GM23338 (cell line): ENCODE data around the gene DMTF1. TPM values are rescaled to one million over a fixed set of nuclear protein-coding genes. Genes with fewer than 3 reads are reported as not detected.

ENCODE experiments used
- ATAC-seq: fragments of 200-7000 bp; cut with Tn5 transposase; 3 replicates; pipeline ENCODE4 v1.9.1; 2020
- DNase-seq: peaks from one replicate; pipeline ENCODE4 v3.0.0-alpha.2; 2015; ENCODE audit warnings: low spot score
- H2AFZ ChIP-seq: fragments of 200-600 bp; sonication (generic); 2 replicates; pipeline ENCODE4 v1.8.0; 2016; ENCODE audit warnings: antibody characterized with exemption, mild to moderate bottlenecking, moderate library complexity
- H3F3A ChIP-seq: fragments of 200-600 bp; sonication (generic); replicated peaks from 2 replicates; pipeline ENCODE4 v1.8.0; 2017; ENCODE audit warnings: antibody characterized with exemption, mixed run types, low read depth
- H3K27ac ChIP-seq: fragments of 200-600 bp; sonication (generic); 2 replicates; pipeline ENCODE4 v1.6.1; 2016; ENCODE audit warnings: low read depth
- H3K27me3 ChIP-seq: fragments of 200-600 bp; sonication (generic); 2 replicates; pipeline ENCODE4 v1.8.0; 2016; ENCODE audit warnings: mild to moderate bottlenecking, mixed run types, moderate library complexity; ENCODE audit not compliant: insufficient read depth
- H3K36me3 ChIP-seq: fragments of 200-600 bp; sonication (generic); 2 replicates; pipeline ENCODE4 v1.8.0; 2016; ENCODE audit warnings: mild to moderate bottlenecking; ENCODE audit not compliant: insufficient read depth
- H3K4me1 ChIP-seq: fragments of 200-600 bp; sonication (generic); 2 replicates; pipeline ENCODE4 v1.8.0; 2016; ENCODE audit warnings: mild to moderate bottlenecking, moderate library complexity; ENCODE audit not compliant: insufficient read depth
- H3K4me2 ChIP-seq: fragments of 200-600 bp; sonication (generic); 2 replicates; pipeline ENCODE4 v1.7.1; 2017; ENCODE audit warnings: mixed run types
- H3K4me3 ChIP-seq: fragments of 200-600 bp; sonication (generic); 2 replicates; pipeline ENCODE4 v1.6.1; 2016; ENCODE audit warnings: mixed run types
- H3K79me2 ChIP-seq: fragments of 200-600 bp; sonication (generic); replicated peaks from 2 replicates; pipeline ENCODE4 v1.8.0; 2017; ENCODE audit warnings: mild to moderate bottlenecking; ENCODE audit not compliant: insufficient read depth
- H3K9me2 ChIP-seq: fragments of 200-600 bp; sonication (generic); 2 replicates; pipeline ENCODE4 v1.8.0; 2017; ENCODE audit not compliant: insufficient read depth
- H4K20me1 ChIP-seq: fragments of 200-600 bp; sonication (generic); replicated peaks from 2 replicates; pipeline ENCODE4 v1.8.0; 2017; ENCODE audit warnings: mild to moderate bottlenecking; ENCODE audit not compliant: insufficient read depth
- H3K27ac Mint-ChIP-seq: 2 replicates; pipeline ENCODE4 v1.8.0; 2020; ENCODE audit warnings: inconsistent platforms, mild to moderate bottlenecking, moderate library complexity, mixed read lengths
- H3K27me3 Mint-ChIP-seq: 3 replicates; pipeline ENCODE4 v1.8.0; 2022; ENCODE audit warnings: low read depth, mild to moderate bottlenecking, moderate library complexity, mixed read lengths, inconsistent platforms; ENCODE audit not compliant: insufficient read depth, poor library complexity
- H3K36me3 Mint-ChIP-seq: 3 replicates; pipeline ENCODE4 v1.8.0; 2021; ENCODE audit warnings: low read depth, mild to moderate bottlenecking, inconsistent platforms, moderate library complexity, mixed read lengths
- H3K4me1 Mint-ChIP-seq: 3 replicates; pipeline ENCODE4 v1.8.0; 2020; ENCODE audit warnings: mild to moderate bottlenecking, inconsistent platforms, mixed read lengths
- H3K4me3 Mint-ChIP-seq: 3 replicates; pipeline ENCODE4 v1.8.0; 2021; ENCODE audit warnings: moderate library complexity, mild to moderate bottlenecking, inconsistent platforms, mixed read lengths
- H3K9me3 Mint-ChIP-seq: 3 replicates; pipeline ENCODE4 v1.8.0; 2020; ENCODE audit warnings: moderate library complexity, mild to moderate bottlenecking, inconsistent platforms, mixed read lengths
- CREB1 ChIP-seq: fragments of 250-450 bp; sonication (Bioruptor Pico); IDR thresholded peaks from 2 replicates; pipeline ENCODE4 v1.5.0; 2020; ENCODE audit warnings: low read depth, mild to moderate bottlenecking, moderate library complexity
- CTCF ChIP-seq, 2 experiments: fragments of 200-600 bp in 1 of 2; sonication (generic) in 1 of 2; conservative IDR thresholded peaks; 2 replicates each; pipeline versions ENCODE4 v1.5.1 to v1.6.1; 2016 to 2017; ENCODE audit warnings: antibody characterized with exemption in 2 of 2, low read depth in 2 of 2, mild to moderate bottlenecking in 2 of 2, moderate library complexity in 1 of 2
- EZH2 ChIP-seq: fragments of 200-600 bp; sonication (generic); IDR thresholded peaks from one replicate; pipeline ENCODE4 v1.8.0; 2017; ENCODE audit warnings: antibody characterized with exemption, mild to moderate bottlenecking, low read depth; ENCODE audit not compliant: unreplicated experiment
- EZH2phosphoT487 ChIP-seq: fragments of 200-600 bp; sonication (generic); IDR thresholded peaks from one replicate; pipeline ENCODE4 v1.8.1; 2018; ENCODE audit warnings: antibody characterized with exemption; ENCODE audit not compliant: unreplicated experiment
- JUNB ChIP-seq: IDR thresholded peaks from one replicate; pipeline ENCODE4 v1.6.1; 2016; ENCODE audit warnings: antibody characterized with exemption; ENCODE audit not compliant: unreplicated experiment
- NANOG ChIP-seq: IDR thresholded peaks from 2 replicates; pipeline ENCODE4 v1.6.1; 2016; ENCODE audit warnings: antibody characterized with exemption, borderline replicate concordance
- POLR2AphosphoS5 ChIP-seq: IDR thresholded peaks from 2 replicates; pipeline ENCODE4 v1.6.1; 2016; ENCODE audit warnings: antibody characterized with exemption, low read depth
- REST ChIP-seq: IDR thresholded peaks from one replicate; pipeline ENCODE4 v1.6.1; 2018; ENCODE audit warnings: antibody characterized with exemption; ENCODE audit not compliant: unreplicated experiment
- STAT1 ChIP-seq: IDR thresholded peaks from one replicate; pipeline ENCODE4 v1.6.1; 2016; ENCODE audit warnings: antibody characterized with exemption; ENCODE audit not compliant: unreplicated experiment
- ZNF114 ChIP-seq: fragments of 250-450 bp; sonication (Bioruptor Pico); IDR thresholded peaks from 2 replicates; pipeline ENCODE4 v1.5.0; 2020; ENCODE audit warnings: mild to moderate bottlenecking, moderate library complexity
- ZNF331 ChIP-seq: fragments of 250-450 bp; sonication (Bioruptor Pico); IDR thresholded peaks from 2 replicates; pipeline ENCODE4 v1.5.0; 2020; ENCODE audit warnings: low read depth, mild to moderate bottlenecking, moderate library complexity
- ZNF462 ChIP-seq: fragments of 250-450 bp; sonication (Bioruptor Pico); IDR thresholded peaks from 2 replicates; pipeline ENCODE4 v1.5.0; 2020; ENCODE audit warnings: mild to moderate bottlenecking, moderate library complexity
- polyA plus RNA-seq: library from polyadenylated mRNA; unstranded; fragments of >200 nt; fragmentation: Nextera tagmentation; extraction: Ambion mirVana; gene quantifications from 2 replicates; pipeline ENCODE4 v1.2.1, GENCODE V29; 2016
- total RNA-seq: library from RNA; depleted of rRNA; stranded (reverse); fragments of >200 nt; shearing (Covaris generic); gene quantifications from 2 replicates; pipeline ENCODE4 v1.2.3, GENCODE V29; 2014
- TF ChIP-seq, protein P1 (sequence below): IDR thresholded peaks from 2 replicates; pipeline ENCODE4 v1.6.1; 2016; ENCODE audit warnings: antibody characterized with exemption

DMTF1 gene
- total and polyA plus RNA-seq, 2 experiments from 2014 or later: 60.4 to 114 TPM

GRCh38 chr7:87151729-87152111 lies 533 bp upstream of the DMTF1 start:
- Mint-ChIP-seq H3K9me3 (0 out of 3 replicates have a peak, but pooled peaks cover 3% of the 10 kb centered on the region), H3K36me3 (peaks cover 21% of the 10 kb centered on the region), H3K27me3 (peaks cover 11% of the 10 kb centered on the region), H3K27ac (peak overlapping the region; percentile 100), H3K4me3 (peak overlapping the region; percentile 94), H3K4me1 (peaks cover 24% of the 10 kb centered on the region)
- H4K20me1 ChIP-seq: peaks cover 24% of the 10 kb centered on the region
- peaks cover 43% of the 10 kb centered on the region for H3K79me2 ChIP-seq
- peak overlapping the region; percentile 99 for H3K27ac ChIP-seq
- no peaks in the 10 kb centered on the region for H3K9me2 ChIP-seq
- H2AFZ ChIP-seq: peak overlapping the region; percentile 70; the same call in 1 of the 2 replicates
- ATAC-seq (peak; percentile 36), DNase-seq (no peak)
- no peaks in the 10 kb centered on the region for H3F3A ChIP-seq
- H3K27me3 ChIP-seq: no peaks in the 10 kb centered on the region
- H3K36me3 ChIP-seq: no peaks in the 10 kb centered on the region
- 0 out of 2 replicates have a peak, but pooled peaks cover 8% of the 10 kb centered on the region for H3K4me1 ChIP-seq
- TF ChIP-seq NANOG (no peak), ZNF331 (CRISPR knock-in tag) (no peak), POLR2AphosphoS5 (no peak), EZH2 (no peak), STAT1 (no peak), CREB1 (no peak), ZNF114 (no peak), JUNB (no peak), EZH2phosphoT487 (no peak), ZNF462 (CRISPR knock-in tag) (no peak), CTCF (conservative IDR thresholded peaks at IDR 0.05; ENCODE audit: low read depth in 2 of 2) (no peak), REST (no peak)
- TF ChIP-seq, protein P1, sequence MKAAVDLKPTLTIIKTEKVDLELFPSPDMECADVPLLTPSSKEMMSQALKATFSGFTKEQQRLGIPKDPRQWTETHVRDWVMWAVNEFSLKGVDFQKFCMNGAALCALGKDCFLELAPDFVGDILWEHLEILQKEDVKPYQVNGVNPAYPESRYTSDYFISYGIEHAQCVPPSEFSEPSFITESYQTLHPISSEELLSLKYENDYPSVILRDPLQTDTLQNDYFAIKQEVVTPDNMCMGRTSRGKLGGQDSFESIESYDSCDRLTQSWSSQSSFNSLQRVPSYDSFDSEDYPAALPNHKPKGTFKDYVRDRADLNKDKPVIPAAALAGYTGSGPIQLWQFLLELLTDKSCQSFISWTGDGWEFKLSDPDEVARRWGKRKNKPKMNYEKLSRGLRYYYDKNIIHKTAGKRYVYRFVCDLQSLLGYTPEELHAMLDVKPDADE: no peak
- peak overlapping the region; percentile 84 for H3K4me3 ChIP-seq
- H3K4me2 ChIP-seq: peak overlapping the region; percentile 88
